IMR-90 (cell line): ENCODE measurements around the gene RGS3. TPM values are rescaled to one million over a fixed set of nuclear protein-coding genes. Genes with fewer than 3 reads are reported as not detected.

Experiments used
- ATAC-seq: fragments of 200-7000 bp; cut with Tn5 transposase; 2 replicates; pipeline ENCODE4 v1.9.1; 2020; ENCODE audit warnings: low read depth, mild to moderate bottlenecking, moderate library complexity
- BruUV-seq: library from RNA; stranded (reverse); fragments of 400-500 nt; replicated peaks from 2 replicates; lab custom pipeline; 2021; lab: Mats Ljungman, UMichigan
- CTCF ChIA-PET: fragments of 300-600 bp; formaldehyde crosslinking; extraction: SDS; loops from one replicate; lab custom pipeline; 2021; ENCODE audit warnings: antibody characterized with exemption; lab: Yijun Ruan, JAX
- POLR2A ChIA-PET: fragments of 300-600 bp; sonication (Branson Sonifier 250); formaldehyde crosslinking; loops from one replicate; lab custom pipeline; 2022; ENCODE audit warnings: antibody characterized with exemption; ENCODE audit not compliant: unreplicated experiment; lab: Charles Lee
- DNase-seq: peaks from one replicate; pipeline ENCODE4 v3.0.0; 2013
- H2AFZ ChIP-seq: replicated peaks from 2 replicates; pipeline ENCODE3; 2013; ENCODE audit warnings: low read length, mild to moderate bottlenecking; ENCODE audit not compliant: poor library complexity
- H2AK5ac ChIP-seq: 2 replicates; pipeline ENCODE4 v1.6.1; 2013; ENCODE audit warnings: low read depth, low read length, inconsistent platforms
- H2AK9ac ChIP-seq: replicated peaks from 2 replicates; pipeline ENCODE3; 2013; ENCODE audit warnings: mild to moderate bottlenecking, low read depth, low read length, moderate library complexity; ENCODE audit not compliant: poor library complexity
- H2BK120ac ChIP-seq: 2 replicates; pipeline ENCODE4 v1.6.1; 2013; ENCODE audit warnings: low read depth, low read length, inconsistent platforms
- H2BK15ac ChIP-seq: 3 replicates; pipeline ENCODE4 v1.6.1; 2013; ENCODE audit warnings: low read depth, low read length, inconsistent platforms
- H2BK20ac ChIP-seq: 2 replicates; pipeline ENCODE4 v1.6.1; 2013; ENCODE audit warnings: low read depth, mild to moderate bottlenecking, inconsistent platforms, low read length, moderate library complexity
- H2BK5ac ChIP-seq: 2 replicates; pipeline ENCODE4 v1.6.1; 2013; ENCODE audit warnings: mild to moderate bottlenecking, low read depth, low read length, inconsistent platforms; ENCODE audit not compliant: poor library complexity, severe bottlenecking
- H3K14ac ChIP-seq: replicated peaks from 2 replicates; pipeline ENCODE4 v1.6.1; 2013; ENCODE audit warnings: low read depth, low read length, inconsistent platforms
- H3K18ac ChIP-seq: 2 replicates; pipeline ENCODE4 v1.6.1; 2013; ENCODE audit warnings: low read depth, low read length, control low read depth
- H3K23ac ChIP-seq: 2 replicates; pipeline ENCODE4 v1.6.1; 2013; ENCODE audit warnings: low read depth, low read length, inconsistent platforms
- H3K27ac ChIP-seq: 2 replicates; pipeline ENCODE4 v1.5.1; 2013; ENCODE audit warnings: mild to moderate bottlenecking, control low read depth, low read length; ENCODE audit not compliant: insufficient read depth
- H3K27me3 ChIP-seq: 2 replicates; pipeline ENCODE4 v1.6.1; 2013; ENCODE audit warnings: low read length; ENCODE audit not compliant: control insufficient read depth, insufficient read depth
- H3K36me3 ChIP-seq: 2 replicates; pipeline ENCODE4 v1.6.1; 2013; ENCODE audit warnings: low read length, mixed read lengths; ENCODE audit not compliant: control insufficient read depth, insufficient read depth
- H3K4ac ChIP-seq: 2 replicates; pipeline ENCODE4 v1.6.1; 2013; ENCODE audit warnings: low read depth, low read length, inconsistent platforms
- H3K4me1 ChIP-seq: 2 replicates; pipeline ENCODE4 v1.6.1; 2013; ENCODE audit warnings: low read length, mixed read lengths; ENCODE audit not compliant: control insufficient read depth, insufficient read depth
- H3K4me2 ChIP-seq: 2 replicates; pipeline ENCODE4 v1.6.1; 2013; ENCODE audit warnings: low read depth, mild to moderate bottlenecking, control low read depth, low read length, moderate library complexity
- H3K4me3 ChIP-seq: 2 replicates; pipeline ENCODE4 v1.5.1; 2013; ENCODE audit warnings: low read depth, mild to moderate bottlenecking, control low read depth, low read length, moderate library complexity; ENCODE audit not compliant: insufficient read depth
- H3K56ac ChIP-seq: 2 replicates; pipeline ENCODE4 v1.6.1; 2013; ENCODE audit warnings: low read length, inconsistent platforms; ENCODE audit not compliant: insufficient read depth; ENCODE audit errors: extremely low read depth
- H3K79me1 ChIP-seq, 2 experiments: 2 replicates each; pipeline ENCODE4 v1.6.1; 2013; ENCODE audit warnings: low read length in 2 of 2, inconsistent platforms in 1 of 2, low read depth in 1 of 2
- H3K9ac ChIP-seq: 2 replicates; pipeline ENCODE4 v1.6.1; 2013; ENCODE audit warnings: low read depth, low read length, control low read depth
- H3K9me1 ChIP-seq: 2 replicates; pipeline ENCODE4 v1.6.1; 2013; ENCODE audit warnings: low read length, inconsistent platforms; ENCODE audit not compliant: insufficient read depth
- H3K9me3 ChIP-seq: 2 replicates; pipeline ENCODE4 v1.6.1; 2013; ENCODE audit warnings: low read length; ENCODE audit not compliant: control insufficient read depth, insufficient read depth
- H4K20me1 ChIP-seq: 2 replicates; pipeline ENCODE4 v1.6.1; 2013; ENCODE audit warnings: low read length, inconsistent platforms; ENCODE audit not compliant: insufficient read depth
- H4K5ac ChIP-seq: 2 replicates; pipeline ENCODE4 v1.6.1; 2013; ENCODE audit warnings: mild to moderate bottlenecking, low read depth, low read length, control low read depth
- H4K8ac ChIP-seq, 2 experiments: 2 replicates each; pipeline ENCODE4 v1.6.1; 2013; ENCODE audit warnings: low read depth in 2 of 2, low read length in 2 of 2, control low read depth in 1 of 2, inconsistent platforms in 1 of 2
- H4K91ac ChIP-seq: 2 replicates; pipeline ENCODE4 v1.6.1; 2013; ENCODE audit warnings: low read depth, low read length, inconsistent platforms; ENCODE audit not compliant: insufficient read depth
- BHLHE40 ChIP-seq: fragments of 150-350 bp; IDR thresholded peaks from 2 replicates; pipeline ENCODE4 v1.6.1; 2016; ENCODE audit warnings: mild to moderate bottlenecking, low read depth, low read length
- ELK1 ChIP-seq: fragments of 150-350 bp; IDR thresholded peaks from 2 replicates; pipeline ENCODE4 v1.6.1; 2016; ENCODE audit warnings: low read depth, mild to moderate bottlenecking, low read length, moderate library complexity, borderline replicate concordance
- NFE2L2 ChIP-seq: fragments of 150-350 bp; IDR thresholded peaks from 2 replicates; pipeline ENCODE4 v1.6.1; 2016; ENCODE audit warnings: low read depth, mild to moderate bottlenecking, low read length
- POLR2A ChIP-seq: IDR thresholded peaks from 2 replicates; pipeline ENCODE4 v1.6.1; 2012; ENCODE audit warnings: mild to moderate bottlenecking, low read depth, low read length
- RFX5 ChIP-seq: IDR thresholded peaks from 2 replicates; pipeline ENCODE4 v1.8.0; 2012; ENCODE audit warnings: low read depth, mild to moderate bottlenecking, low read length, moderate library complexity
- USF2 ChIP-seq: fragments of 150-350 bp; IDR thresholded peaks from 2 replicates; pipeline ENCODE4 v1.6.1; 2017; ENCODE audit warnings: mild to moderate bottlenecking, antibody characterized with exemption, low read length, low read depth
- WGBS, 2 experiments: methylation state at CpG; one replicate each; pipeline versions ENCODE4 v1.1.5 to v1.1.7; 2013; ENCODE audit warnings: missing lambda C conversion rate in 2 of 2; ENCODE audit not compliant: insufficient read length in 1 of 2; ENCODE audit errors: extremely low coverage in 2 of 2; 5-methylcytosine and 5-hydroxymethylcytosine counted together
- dilution Hi-C: fragments of 300-500 bp; cut with HindIII; formaldehyde crosslinking; loops from one replicate; pipeline ENCODE4 v1.14.3; 2018; ENCODE audit warnings: low sequenced_read_pairs; ENCODE audit not compliant: unreplicated experiment
- in situ Hi-C: fragments of 300-500 bp; cut with MboI; formaldehyde crosslinking; loops from 3 replicates; pipeline ENCODE4 v1.14.3; 2019; ENCODE audit warnings: low sequenced_read_pairs, inconsistent platforms, mixed read lengths
- intact Hi-C: fragments of 100-400 bp; cut with micrococcal nuclease; formaldehyde crosslinking; loops from 2 replicates; pipeline ENCODE4 v1.10.0; 2022
- polyA plus RNA-seq, 3 experiments: library from polyadenylated mRNA; depleted of rRNA; stranded (reverse); fragments of >200 nt; gene quantifications; 2 replicates each; pipeline ENCODE4 v1.2.3, GENCODE V29; 2012; ENCODE audit warnings: low replicate concordance in 1 of 3
- total RNA-seq: library from RNA; depleted of rRNA; stranded (reverse); fragments of >200 nt; gene quantifications from 2 replicates; pipeline ENCODE4 v1.2.3, GENCODE V29; 2012

Gene RGS3
- total and polyA plus RNA-seq, 2 of the 4 experiments (the other 2 are of a cell fraction) = 51.8 to 65.6 TPM

GRCh38 chr9:113501129-113501686 is 37.7 kb downstream of the RGS3 start:
- Histone ChIP-seq H3K9me1 (peaks cover 6% of the 10 kb centered on the region), H2BK120ac (no peak overlapping the region), H2AFZ (no peak overlapping the region), H2BK5ac (no peak overlapping the region), H3K27me3 (no peaks in the 10 kb centered on the region), H3K18ac (no peak overlapping the region), H2BK20ac (no peak overlapping the region), H4K5ac (no peak overlapping the region), H3K4ac (no peak overlapping the region), H4K91ac (no peak overlapping the region), H3K9ac (no peak overlapping the region), H3K79me1 (no peaks in the 10 kb centered on the region), H3K4me2 (no peak overlapping the region), H4K8ac (no peak overlapping the region), H3K14ac (no peak overlapping the region), H2AK5ac (no peak overlapping the region), H3K4me3 (no peak overlapping the region), H3K27ac (no peak overlapping the region), H3K23ac (no peak overlapping the region), H4K20me1 (no peaks in the 10 kb centered on the region), H3K9me3 (no peaks in the 10 kb centered on the region), H2BK15ac (no peak overlapping the region), H3K56ac (no peak overlapping the region), H3K4me1 (peaks cover 7% of the 10 kb centered on the region), H3K36me3 (no peaks in the 10 kb centered on the region), H2AK9ac (no peak overlapping the region)
- TF ChIP-seq USF2 = no peak
- TF ChIP-seq NFE2L2 = no peak
- no peak for TF ChIP-seq BHLHE40
- TF ChIP-seq ELK1 = no peak
- no peak for TF ChIP-seq RFX5
- no peak for TF ChIP-seq POLR2A
- in situ Hi-C loops = no loop called here
- ChIA-PET CTCF (no interaction called here), POLR2A (no interaction called here)
- DNase-seq = no peak
- no TSS peak for BruUV-seq
- ATAC-seq = no peak
- dilution Hi-C loops = no loop called here
- no CpG with 5 or more reads among the region's 20 CpGs for WGBS, 2 experiments
- intact Hi-C loops = no loop called here
